H1 (cell line): ENCODE data around the gene SOX6. TPM values are rescaled to one million over a fixed set of nuclear protein-coding genes. Genes with fewer than 3 reads are reported as not detected.

Experiments
- EP300 ChIP-seq, 2 experiments: IDR thresholded peaks; 1 replicate in 1 of 2; 2 replicates in 1 of 2; pipeline ENCODE4 v1.6.1; 2011 to 2012; ENCODE audit warnings: low read depth in 2 of 2, low read length in 2 of 2, mild to moderate bottlenecking in 2 of 2, borderline replicate concordance in 1 of 2, inconsistent platforms in 1 of 2, moderate library complexity in 1 of 2
- JUND ChIP-seq: IDR thresholded peaks from 2 replicates; pipeline ENCODE4 v1.6.1; 2011; ENCODE audit warnings: mild to moderate bottlenecking, improper control_type of control experiment, low read length
- MAFK ChIP-seq: IDR thresholded peaks from 2 replicates; pipeline ENCODE4 v1.6.1; 2012; ENCODE audit warnings: low read depth, mild to moderate bottlenecking, improper control_type of control experiment, low read length
- RNF2 ChIP-seq: fragments of 200-900, 300-1000 bp; sonication (generic); IDR thresholded peaks from 2 replicates; pipeline ENCODE4 v1.7.1; 2016; ENCODE audit warnings: borderline replicate concordance, low read depth, mild to moderate bottlenecking, antibody characterized with exemption, low read length; ENCODE audit not compliant: poor library complexity, severe bottlenecking; ENCODE audit errors: missing control alignments
- YY1 ChIP-seq: IDR thresholded peaks from 2 replicates; pipeline ENCODE4 v1.6.1; 2011; ENCODE audit warnings: low read depth, mild to moderate bottlenecking, low read length
- polyA plus RNA-seq, 7 experiments: library from polyadenylated mRNA; depleted of rRNA in 3 of 7; stranded (reverse) in 5 of 7; unstranded in 2 of 7; fragments of >200 nt in 5 of 7; fragments of 200-250 nt in 2 of 7; gene quantifications; 1 replicate in 5 of 7; 2 replicates in 1 of 7; 4 replicates in 1 of 7; pipeline versions ENCODE4 v1.2.1 to v1.2.3, GENCODE V29; 2011 to 2013; ENCODE audit warnings: missing spikeins in 2 of 7, mixed read lengths in 2 of 7
- total RNA-seq: library from RNA; stranded (reverse); fragmentation: NEBNext Ultra II Directional; extraction: Animal tissue kit (Norgen Biotek cat#: 25700); gene quantifications from 2 replicates; pipeline ENCODE4 v1.2.1, GENCODE V29; 2021
- TF ChIP-seq, protein P1 (sequence below): IDR thresholded peaks from 2 replicates; pipeline ENCODE4 v1.6.1; 2012; ENCODE audit warnings: inconsistent platforms

SOX6 gene
- total and polyA plus RNA-seq, 2 of the 8 experiments (the other 6 are each of a cell fraction or from before 2014, with no cell fraction given) = 0.09 TPM; not detected in 1

DNA sequence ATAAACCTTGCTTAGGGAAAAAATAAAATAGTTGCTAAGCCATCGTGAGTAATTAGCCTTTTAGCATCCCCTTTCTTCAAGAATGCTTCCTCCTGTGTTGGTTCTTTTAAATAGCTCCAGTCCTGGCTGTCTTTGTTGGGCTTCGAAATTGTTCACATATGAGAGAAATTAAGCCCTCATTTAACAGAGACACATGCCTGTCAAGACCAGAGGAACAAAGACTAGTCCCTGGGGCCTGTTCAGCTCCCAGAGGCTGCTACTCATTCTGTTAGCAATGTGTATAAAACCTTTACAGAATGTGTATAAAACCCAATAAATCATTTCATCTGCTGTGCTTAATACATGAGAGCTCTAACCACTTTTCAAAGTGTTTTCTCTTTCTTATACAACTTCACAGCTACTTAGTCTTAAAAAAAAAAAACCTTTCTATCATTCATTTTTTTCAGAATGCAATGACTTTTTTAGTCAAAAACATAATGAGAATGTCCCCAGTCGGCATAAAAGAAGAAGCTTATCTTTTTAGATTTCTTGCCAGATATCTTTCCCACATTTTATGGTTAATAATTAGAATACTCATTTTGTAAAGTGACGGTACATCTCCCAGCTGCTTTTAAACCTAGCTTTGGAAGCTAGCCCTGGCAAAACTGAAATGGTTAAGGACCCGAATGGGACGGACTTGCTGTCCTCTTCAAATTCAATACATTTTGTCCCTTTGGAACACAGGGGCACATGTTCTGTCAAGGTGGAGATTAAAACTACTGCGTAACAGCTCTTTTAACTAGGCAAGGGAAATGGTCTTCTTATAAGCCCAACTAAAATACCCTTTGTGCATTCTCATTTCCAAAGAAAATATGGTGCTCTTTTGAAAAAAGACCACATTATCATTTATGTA is 186.1 kb downstream of the SOX6 start (continued):
- TF ChIP-seq MAFK = no peak
- TF ChIP-seq, protein P1, sequence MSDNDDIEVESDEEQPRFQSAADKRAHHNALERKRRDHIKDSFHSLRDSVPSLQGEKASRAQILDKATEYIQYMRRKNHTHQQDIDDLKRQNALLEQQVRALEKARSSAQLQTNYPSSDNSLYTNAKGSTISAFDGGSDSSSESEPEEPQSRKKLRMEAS = no peak
- no peak for TF ChIP-seq YY1
- no peak for TF ChIP-seq JUND
- TF ChIP-seq RNF2 = no peak
- no peak for TF ChIP-seq EP300 (IDR thresholded peaks at IDR 0.05; ENCODE audit: borderline replicate concordance in 1 of 2, low read depth in 2 of 2, low read length in 2 of 2)
